ENCODE results near the gene SLC66A2.
"Not testable (repeated sequence)": the region's sequence is repeated elsewhere in the genome, so short reads cannot be mapped to it uniquely, and the experiment has no call there.

The SLC66A2 gene

DNA sequence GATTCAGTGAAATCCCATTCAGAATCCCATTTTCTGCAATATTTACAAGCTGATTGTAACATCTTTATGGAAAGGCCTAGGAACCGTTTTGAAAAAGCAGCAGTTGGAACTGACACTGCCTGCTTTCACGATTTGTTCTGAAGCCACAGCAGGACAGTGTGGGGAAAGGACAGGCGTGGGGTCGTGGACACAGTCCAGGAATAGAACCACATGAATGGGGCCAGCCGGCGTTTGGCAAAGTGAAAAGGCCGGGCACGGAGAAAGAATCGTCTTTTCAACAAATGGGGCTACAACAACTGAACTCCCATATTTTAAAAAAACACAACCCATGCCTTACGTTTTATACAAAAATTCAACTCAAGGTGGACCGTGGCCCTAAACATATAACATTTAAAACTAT, 69.8 kb downstream of the SLC66A2 start:
- DNase-seq (ENCODE audit: low spot score): no peak

DNA sequence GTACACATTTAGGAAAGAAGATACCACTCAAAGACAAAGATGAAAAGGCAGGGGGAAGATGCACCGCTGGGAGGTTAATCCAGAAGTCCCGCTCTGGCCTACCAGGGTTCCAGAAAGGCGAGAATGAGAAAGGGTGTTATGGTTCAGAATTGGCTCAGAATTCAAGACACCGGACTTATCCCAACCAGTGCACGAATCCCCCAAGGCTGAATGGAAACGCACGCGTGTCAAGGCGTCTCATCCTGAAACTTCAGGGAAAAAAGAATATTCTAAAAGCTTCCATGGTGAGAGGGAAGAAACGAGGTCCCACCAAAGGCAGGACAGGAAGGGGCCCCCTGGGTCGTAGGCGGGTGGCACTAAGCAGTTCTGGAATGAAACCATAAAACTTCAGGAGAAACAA, 71.9 kb downstream of the SLC66A2 start:
- DNase-seq (ENCODE audit: low spot score): no peak

DNA sequence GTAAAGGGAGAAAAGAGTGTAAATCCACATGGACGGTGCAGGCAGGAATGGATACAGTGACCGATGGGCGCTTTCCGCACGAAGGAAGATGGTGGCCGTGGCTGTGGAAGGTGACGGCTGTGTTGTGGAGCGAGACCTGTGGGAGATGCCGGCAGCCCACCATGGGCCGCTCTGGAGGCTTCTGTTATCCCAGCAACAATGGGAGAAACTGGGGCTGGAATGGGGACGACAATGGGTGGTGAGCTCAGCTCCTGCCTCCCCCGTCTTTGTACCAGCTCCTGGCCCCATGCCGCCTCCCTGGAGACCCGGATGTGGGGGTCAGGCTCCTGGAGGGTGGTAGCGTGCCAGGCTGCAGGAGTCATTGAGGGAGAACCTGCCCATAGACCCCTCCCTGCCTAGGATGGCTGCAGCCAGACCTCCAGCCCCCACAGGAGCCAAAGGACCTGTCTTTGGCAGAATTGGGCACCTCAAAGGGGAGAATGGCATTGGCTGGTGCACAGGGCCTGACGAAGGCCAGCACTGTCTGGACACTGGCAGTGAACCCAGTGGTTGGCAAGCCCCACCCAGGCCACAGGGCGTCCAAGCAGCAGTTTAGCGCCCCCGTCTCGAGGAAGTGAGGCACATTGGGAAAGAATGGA, 72.6 kb downstream of the SLC66A2 start:
- no peak for DNase-seq (ENCODE audit: low spot score)

DNA sequence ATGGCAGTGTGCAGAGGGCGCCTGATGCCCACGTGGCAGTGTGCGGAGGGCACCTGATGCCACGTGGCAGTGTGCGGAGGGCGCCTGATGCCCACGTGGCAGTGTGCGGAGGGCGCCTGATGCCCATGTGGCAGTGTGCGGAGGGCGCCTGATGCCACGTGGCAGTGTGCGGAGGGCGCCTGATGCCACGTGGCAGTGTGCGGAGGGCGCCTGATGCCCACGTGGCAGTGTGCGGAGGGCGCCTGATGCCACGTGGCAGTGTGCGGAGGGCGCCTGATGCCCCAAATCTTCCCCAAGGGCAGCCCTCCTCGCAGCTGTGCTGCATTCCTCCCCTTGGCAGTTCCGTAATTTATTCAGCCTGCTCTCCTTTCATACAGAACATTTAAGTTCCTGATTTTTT, 73.2 kb downstream of the SLC66A2 start:
- not testable (repeated sequence) for DNase-seq (ENCODE audit: low spot score)

DNA sequence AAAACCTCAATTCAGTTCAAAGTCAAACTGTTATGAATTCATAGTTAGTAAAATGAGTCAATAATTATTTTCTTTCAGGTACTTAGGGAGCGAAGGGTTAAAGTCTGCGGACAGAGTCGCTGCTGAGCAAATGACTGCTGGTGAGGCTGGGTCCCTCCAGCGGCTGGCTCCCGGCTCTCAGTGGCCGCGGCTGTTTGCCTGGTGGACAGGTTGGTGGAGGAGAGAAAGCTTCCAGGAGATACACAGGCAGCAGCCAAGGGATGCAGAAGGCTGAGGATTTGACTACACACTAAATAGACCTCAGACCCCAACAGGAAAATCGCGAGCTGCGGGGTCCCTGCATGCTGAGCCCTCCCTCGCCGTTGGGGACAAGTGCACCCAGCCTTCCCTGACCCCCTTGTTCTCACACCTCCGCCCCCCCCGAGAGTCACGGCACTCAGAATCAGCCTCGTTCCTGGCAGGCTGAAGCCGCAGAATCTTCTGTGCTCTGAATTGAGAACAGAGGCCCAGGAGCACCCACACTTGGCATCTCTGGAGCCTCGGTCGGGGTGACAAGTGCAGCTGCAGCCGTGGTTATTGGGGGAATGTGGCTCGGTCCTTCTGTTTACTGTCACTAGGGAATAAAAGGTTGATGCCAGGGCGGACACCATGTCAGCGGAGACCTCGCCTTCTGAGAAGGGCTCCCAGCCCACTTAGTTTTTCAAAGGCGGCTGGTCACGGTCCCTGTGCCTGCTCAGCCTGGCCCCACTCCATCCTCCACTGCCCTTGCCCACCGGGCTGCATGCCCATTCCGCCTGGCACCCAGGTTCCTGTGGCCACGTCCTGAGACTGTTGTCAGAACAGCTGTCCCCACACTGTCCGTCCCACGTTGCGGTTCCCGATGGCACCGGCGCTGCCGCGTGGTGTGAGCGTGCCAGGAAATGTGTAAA, 74.0 kb downstream of the SLC66A2 start:
- no peak for DNase-seq (ENCODE audit: low spot score)

DNA sequence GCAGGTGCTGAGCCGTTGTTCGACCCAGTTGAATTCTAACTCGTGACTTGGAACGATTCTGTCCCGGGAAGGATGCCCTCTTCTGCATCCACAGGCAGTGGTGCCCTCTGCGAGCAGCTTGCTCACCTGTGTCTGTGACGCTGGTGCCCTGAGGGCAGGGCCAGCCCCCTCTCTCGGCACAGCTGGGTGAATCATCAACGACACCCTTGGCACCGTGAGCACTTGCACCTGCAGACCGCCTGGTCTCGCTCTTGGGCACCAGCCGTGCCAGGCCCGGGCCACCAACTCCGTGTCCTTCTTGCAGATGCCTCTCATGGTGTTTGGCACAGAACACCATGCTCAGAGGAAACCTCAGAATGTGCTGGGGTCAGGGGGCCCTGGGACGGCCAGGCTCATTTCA, 75.0 kb downstream of the SLC66A2 start:
- DNase-seq (ENCODE audit: low spot score): no peak

DNA sequence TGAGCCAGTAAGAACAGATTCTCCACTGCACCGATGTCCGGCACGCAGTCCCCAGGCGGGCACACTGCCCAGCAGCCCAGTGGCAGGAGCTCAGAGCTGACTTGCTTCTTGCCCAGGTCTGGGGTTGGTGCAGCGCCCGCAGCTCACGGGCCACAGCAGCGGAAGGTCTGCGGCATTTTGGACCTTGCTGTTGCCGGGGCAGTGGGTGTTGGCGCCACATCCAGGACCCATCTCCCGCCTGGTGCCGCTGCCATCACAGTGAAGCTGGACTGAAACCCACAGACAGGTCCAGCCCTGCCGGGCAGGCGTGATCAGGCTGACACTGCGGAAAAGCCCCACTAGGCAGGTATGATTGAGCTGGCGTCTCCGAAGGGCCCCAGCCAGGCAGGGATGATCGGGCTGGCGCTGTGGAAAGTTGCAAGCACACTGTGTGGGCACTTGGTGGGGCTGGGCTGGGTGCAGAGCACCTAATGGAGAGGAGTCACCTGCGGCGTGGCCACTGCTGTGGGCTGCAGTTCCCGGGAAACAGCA, 75.5 kb downstream of the SLC66A2 start:
- DNase-seq (ENCODE audit: low spot score): no peak

DNA sequence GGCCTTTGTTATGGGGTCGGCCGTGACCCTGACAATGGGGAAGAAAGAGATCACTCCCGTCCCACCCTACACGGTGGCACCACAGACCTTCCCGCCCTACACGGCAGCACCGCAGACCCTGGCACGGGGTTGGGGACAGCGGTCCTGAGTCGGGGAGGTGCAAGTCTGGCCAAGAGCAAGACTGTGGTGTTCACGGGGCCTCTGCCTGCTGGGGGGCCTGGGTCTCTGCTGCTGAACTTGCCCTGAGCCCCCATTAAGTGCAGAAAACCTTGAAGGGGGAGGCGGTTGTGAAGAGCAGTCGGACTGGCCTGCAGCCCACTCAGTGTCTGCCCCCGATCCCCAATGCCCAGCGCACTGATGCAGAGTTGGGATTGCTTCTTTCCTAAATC, 75.9 kb downstream of the SLC66A2 start:
- DNase-seq (ENCODE audit: low spot score): no peak

DNA sequence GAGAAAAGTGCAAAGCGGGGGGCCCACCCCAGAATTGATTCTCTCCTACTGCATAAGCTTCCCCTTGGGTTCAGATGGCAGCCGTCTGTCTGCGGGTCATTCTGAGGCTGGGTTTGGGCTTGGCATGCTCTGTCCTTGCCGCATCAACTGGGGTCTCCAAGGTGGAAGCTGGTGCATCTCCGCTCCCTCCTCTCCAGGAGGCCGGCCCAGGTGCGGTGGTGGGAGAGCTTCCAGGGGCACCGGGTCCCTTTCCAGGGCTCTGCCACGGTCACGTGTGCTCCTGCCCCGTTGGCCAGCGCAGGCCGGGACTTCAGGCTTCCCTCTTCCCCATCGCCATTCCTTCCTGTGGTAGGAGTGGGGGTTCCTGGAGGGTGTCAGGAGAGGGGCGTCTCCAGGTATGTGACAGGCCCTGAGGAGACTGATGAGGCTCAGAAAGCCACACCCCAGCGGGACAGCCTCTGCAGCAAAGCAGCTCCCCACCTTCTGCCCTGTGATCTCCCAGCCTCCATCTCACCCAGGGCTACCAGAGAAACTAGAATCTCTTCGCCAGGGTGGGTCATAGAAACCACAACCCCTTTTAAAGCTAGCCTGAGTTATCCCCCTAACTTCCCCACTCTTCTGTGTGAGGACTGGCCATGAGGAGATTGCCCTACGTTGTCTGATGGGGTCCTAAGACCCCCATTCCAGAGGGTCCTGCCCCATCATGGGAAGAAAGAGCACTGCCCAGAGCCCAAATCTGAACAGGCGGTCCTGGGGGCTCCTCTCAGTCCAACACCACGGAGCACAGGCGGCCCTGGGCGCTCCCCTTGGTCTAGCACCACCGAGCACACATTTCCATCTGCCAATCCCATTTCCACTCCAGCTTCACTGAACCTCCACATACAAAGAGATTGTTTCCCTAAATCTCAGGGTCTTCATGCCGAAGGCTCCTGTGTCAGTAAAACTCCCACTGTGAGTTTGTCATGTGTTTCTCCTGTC, 76.6 kb downstream of the SLC66A2 start:
- no peak for DNase-seq (ENCODE audit: low spot score)

DNA sequence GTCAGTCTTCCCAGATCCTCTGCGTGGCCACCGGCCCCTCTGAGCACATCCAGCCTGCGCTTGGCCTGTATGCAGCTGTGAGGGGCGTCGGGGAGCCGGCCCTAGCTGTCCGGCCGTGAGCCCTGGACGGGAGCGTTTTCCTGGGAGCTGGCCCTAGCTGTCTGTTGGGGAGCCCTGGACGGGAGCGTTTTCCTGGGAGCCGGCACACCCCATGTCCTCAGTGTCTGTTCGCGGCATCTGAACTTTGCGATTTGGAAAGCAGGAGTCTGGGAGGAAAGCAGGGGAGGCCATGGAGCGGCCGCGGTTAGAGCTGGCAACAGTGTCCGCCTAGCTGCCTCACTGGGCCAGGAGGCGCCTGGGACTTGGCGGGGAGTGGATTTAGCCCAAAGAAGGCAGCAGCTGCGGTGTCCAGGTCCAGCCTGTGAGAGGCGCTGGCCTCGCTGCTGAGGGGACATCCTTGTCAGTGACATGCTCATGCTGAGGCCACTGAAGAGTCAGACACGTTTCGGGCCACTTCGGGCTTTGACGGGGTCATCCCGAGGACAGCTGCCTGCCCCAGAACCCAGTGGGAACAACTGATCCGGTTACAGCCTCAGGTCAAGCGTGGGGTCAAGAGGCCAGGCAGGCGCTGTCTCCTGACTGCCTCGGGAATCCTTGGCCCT, 77.9 kb downstream of the SLC66A2 start:
- peak; percentile 18 for DNase-seq (ENCODE audit: low spot score)

DNA sequence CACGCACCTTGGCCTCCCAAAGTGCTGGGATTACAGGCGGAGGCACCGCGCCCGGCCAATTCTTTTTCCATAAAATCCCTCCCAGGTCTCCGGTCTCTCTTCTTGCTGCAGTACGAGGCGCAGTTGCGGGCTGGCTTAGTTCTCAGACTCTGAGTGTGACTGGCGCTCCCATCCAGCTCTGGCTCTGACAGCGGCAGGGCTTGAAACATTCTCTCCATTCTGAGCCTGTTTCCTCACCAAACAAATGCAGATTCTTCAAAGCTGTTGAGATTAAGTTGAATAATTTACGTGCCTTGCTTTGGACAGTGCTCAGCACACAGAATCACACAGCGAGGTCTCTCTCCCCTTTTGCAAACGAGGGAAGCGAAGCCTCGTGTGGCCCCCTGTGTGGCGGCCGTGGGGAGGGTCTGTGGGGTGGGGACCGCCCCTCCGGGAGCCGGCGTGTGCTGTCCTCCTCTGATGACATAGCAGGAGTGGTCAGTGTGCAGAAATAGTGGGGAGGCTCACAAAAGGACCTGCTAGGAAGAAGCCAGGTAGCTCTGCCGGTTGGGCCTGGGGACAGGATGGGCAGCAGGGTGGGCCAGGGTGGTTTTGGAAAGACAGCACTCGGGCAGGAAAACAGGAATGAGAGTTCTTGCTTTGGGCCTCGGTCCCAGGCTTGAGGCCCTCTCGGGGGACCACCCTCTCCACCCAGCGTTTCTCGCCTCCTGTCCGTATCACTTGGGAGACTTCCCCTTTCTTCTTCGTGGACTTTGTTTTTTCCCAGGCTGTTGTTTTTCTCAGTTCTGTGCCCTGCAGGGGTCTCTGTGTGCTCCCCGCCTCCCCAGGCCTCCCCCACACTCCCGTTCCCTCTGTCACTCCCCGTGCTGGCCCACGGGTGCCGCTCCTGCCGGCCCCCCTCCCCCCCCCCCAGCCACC, 78.7 kb downstream of the SLC66A2 start:
- no peak for DNase-seq (ENCODE audit: low spot score)

DNA sequence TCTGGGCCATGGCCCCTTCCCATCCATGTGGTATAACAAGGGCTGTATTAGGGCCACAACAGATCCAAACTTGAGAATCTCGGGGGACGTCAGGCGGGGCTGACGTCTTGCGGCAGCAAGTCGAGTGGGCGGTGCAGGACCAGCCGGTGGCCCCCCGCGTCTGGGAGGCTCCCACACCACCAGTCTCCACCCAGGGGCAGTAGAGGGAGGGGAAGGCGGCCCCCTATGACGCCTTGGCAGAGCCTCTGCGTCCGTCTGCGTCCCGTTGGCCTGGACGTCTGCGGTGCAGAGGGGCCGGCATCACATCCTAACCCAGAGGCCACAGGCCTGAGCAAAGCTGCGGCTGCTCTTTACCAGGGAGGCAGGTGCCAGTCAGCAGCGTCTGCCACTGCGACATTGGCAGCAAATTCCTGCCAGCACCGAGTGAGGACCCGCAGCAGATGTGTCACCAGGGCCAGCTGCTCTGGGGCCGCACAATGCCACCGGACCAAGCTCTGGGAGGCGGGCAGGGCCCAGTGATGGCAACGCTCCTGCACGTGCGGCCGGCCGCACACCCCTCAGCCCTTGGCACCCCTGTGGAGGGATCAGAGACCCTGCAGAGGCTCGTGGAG, 79.9 kb downstream of the SLC66A2 start:
- no peak for DNase-seq (ENCODE audit: low spot score)

DNA sequence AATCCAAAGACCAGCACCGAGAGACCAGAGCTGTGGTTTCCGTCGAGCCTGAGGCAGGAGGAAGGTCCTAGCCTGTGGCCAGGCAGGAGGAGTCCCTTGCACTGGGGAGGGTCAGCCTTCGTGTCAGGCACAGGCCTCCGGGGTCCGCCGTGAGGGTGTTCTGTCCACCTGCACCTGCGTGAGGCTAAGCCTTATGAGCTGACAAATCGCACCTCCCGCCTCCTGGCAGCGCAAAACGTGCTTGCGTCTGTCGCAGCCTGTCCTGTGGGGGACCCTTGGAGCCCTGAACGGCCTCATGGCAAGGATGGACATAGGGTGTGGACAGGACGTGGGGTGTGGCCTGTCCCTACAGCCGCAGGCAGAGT, 80.4 kb downstream of the SLC66A2 start:
- DNase-seq (ENCODE audit: low spot score): no peak

DNA sequence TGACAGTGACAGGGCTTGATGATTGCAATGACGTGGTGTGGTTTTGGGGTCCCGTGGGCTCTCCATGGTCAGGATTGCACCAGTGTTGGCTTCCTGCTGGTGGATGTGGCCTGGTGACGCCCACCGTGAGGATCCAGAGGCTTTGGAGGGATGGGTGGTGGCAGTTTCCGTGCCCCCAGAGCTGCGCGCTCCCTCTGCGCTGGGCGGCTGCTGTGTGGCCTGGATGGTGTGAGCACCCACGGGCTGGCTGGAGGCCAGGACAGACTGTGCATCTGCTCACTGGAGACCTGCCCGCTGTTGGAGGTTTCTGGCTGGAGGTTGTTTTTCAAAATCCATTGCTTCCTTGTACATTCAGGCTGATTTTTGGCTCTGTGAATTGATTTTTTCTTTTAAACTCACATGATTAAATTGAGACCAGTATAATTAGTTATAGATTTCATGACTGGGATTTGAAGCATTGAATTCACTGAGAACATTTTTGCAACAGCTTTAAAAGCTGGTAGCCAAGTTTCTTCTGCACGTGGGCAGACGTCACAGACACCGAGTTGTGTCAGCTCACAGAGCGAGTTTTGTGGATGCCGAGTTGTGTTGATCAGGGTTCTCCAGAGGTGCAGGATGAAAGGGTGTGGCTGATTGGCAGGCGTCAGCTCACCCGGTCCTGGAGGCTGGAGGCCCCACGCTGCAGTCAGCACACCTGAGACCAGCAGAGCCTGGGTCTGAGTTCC, 81.0 kb downstream of the SLC66A2 start:
- no peak for DNase-seq (ENCODE audit: low spot score)

DNA sequence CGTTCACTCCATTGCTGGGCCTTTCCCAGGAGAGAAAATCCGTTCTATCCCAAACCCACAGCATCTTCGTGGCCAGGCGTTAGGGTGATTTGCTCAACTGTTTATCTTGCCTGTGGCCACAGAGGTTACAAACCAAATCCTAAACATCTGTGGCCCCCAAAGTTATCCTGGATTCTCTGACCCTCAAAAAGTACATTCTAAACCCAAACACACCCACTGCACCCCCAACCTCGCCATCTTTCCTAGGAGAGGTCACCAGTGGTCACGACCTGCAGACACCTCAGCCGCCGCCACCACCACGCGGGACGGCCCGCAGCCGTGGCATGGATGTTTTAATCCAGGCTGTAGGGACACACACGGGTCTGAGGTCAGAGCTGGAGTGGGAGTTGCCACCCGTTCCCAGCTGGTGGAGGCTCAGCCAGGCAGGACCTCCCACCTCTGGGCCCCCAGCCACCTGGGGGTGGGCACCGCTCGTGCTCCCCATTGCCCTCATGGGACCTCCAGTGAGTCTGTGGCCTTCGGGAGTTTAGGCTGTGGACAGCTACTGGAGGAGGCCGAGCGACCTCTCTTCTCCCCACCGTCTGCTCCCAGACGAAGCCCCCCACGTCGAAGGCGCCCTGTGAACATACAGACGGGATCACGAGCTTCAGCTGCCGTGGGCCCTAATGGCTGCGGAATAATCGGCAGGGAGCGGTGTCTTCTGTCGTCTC, 81.7 kb downstream of the SLC66A2 start:
- DNase-seq (ENCODE audit: low spot score): no peak

DNA sequence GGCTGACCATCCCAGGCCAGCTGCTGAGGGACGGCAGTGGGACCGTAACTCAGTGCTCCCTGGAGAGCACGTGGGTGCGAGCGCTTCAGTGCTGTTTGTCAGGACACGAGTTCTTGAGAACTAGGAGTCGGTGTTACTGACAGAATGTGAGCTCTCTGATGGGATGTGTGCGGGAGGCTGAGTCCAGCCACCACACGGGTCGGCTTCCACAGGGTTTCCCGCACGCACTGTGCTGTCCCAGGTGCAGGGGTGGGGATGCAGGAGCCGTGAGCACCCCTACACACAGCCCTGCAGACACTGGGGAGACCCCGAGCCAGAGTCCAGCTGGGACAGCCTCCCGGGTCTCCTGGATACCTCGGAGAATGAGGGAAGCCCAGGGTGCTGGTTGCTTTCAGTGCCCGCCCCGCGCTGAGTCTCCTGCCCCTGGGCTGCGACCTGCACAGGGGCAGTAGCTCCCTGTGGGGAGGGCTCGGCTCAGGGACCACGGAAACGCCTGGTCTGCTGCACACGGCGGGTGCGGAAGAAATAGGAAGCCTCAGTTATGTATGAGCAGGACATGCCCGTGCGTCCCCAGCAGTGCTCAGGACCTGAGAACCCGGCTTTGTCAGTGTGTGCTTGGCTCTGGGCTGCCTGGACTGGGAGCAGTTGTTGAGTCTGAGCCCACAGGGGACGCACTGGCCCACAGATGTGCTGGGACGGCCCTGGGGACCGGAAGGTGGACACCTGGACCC, 82.5 kb downstream of the SLC66A2 start:
- no peak for DNase-seq (ENCODE audit: low spot score)

DNA sequence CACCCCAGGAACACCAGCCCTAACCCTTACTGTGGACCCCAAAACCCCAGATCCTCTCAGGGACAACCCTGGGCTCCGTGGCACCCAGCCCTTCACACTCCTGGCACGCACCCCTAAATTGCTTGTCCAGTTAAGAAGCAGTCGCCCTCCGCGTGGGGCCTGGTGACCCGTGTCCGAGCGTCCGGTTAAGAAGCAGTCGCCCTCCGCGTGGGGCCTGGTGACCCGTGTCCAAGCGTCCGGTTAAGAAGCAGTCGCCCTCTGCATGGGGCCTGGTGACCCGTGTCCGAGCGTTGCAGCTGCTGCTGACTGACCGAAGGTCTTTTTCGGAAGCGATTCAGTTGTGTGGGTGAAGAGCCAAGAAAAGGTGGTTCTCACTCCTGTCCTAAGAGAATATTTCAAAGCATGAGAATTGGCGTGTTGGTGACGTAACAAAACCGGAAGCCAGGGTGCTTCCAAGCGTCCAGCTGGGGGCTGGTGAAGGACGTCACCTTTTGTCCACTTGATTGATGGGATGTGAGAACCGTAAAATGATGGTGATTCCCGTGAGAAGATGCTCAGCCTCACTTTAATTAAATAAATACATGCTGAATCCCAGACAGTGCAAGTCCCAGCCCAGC, 83.2 kb downstream of the SLC66A2 start:
- DNase-seq (ENCODE audit: low spot score): no peak

DNA sequence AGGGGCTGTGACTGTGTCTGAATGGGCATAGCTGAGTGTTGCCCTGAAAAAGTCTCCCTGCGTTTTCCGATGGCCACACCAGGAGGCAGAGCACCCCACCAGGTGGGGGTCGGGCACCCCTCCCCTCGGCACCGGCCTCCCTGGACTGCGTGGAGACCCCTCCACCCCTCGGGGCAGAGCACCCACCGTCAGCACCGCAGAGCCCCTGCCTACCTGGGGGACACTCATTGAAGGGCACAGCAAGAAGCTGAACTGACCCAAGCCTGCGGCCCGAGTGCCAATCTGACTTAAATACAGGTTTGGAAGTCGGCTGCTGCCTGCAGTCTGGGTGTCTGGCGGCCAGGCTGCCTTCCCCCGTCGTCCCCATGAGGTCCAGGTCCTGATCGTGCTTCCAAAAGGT, 83.8 kb downstream of the SLC66A2 start:
- DNase-seq (ENCODE audit: low spot score): no peak

All from GM03348 (cell line).